Activated CD4-positive, alpha-beta T cell treated with anti-CD3 and anti-CD28 coated beads for 48 hours (primary cell): ENCODE results near the gene GALNT4.

Experiments used
- DNase-seq: peaks from one replicate; pipeline ENCODE4 v3.0.0-alpha.2; 2020

Gene GALNT4

DNA sequence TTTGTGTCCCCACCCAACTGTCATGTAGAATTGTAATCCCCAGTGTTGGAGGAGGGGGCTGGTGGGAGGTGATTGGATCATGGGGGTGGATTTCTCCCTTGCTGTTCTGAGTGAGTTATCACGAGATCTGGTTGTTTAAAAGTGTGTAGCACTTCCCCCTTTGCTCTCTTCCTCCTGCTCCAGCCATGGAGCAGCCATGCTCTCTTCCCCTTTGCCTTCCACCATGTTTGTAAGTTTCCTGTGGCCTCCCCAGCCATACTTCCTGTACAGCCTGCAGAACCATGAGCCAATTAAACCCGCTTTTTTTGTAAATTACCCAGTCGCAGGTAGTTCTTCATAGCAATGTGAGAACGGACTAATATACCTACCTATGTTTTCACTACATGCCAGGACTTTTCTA, 3.8 kb upstream of the GALNT4 start:
- no peak for DNase-seq

DNA sequence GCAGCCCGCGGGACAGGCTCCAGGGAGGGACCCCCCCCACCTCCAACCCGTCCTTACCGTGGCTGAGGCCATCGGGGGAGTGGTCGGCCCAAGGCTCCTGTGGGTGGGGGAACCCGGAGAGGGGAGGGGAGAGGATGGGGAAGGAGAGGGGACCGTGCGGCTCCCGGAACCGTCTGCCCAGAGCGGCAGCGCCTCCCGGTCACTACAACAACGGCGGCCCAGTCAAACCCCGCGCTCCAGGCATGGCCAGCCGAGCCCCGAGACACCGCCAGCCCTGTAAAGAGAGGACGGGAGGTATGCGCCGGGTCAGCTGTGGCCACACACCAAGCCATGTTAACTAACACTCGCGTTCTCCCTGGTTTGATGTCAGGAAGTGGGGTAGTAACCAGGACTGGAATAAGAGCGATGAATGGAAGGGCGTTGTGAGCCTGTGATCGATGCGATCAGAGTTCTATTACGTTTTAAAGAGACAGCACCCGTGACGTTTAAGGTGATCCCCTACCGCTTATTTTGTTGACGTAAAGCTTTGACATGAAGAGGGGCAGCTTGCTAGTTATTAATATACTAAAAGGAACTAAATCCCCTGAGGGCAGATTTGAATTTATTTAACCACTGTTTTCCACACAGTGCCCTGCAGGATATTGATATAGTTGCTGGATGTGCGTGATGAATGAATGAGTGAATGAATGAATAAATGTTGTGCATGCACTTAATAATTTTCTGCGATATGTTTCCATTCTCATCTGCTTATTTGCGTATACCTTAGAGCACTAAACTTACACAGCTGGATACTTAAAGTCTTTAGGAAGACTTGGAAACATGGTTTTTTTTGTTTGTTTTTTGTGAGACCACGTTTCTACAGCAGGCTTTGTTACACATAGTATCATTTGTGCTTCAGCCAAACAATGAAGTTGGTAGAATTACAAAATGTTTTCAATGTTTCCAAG, 1.5 kb upstream of the GALNT4 start, which contains the start of gene POC1B:
Gene POC1B, minus strand, starts transcription at position 224 of the 947 bp plus-strand sequence. Its CDS starts 152 bp downstream, at position 72.
- DNase-seq: peak; percentile 81

DNA sequence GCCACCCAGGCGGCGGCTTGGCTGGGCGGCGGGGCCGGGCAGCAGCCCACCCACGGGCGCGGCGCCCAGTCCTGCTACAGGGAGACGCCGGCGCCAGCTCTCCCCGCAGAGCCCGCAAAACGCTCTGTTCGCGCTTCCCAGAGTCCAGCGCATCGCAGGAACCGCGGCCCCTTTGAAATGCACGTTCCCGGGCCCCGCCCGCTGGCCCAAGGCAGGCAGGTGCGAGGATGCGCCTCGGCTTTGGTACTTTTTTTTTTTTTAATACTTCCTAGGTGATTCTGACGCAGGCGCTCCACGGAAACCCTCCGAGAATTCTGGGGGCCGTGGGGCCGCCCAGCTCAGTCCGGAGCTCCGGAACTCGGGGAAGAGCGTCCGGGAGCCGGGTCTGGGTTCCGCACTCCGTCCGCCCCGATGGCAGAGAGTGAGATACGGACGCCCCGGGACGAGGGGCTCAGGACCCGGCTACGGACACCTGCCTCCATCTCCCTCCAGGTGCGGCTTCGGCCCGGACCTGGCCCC, 768 bp upstream of the GALNT4 start:
- peak; percentile 58 for DNase-seq

DNA sequence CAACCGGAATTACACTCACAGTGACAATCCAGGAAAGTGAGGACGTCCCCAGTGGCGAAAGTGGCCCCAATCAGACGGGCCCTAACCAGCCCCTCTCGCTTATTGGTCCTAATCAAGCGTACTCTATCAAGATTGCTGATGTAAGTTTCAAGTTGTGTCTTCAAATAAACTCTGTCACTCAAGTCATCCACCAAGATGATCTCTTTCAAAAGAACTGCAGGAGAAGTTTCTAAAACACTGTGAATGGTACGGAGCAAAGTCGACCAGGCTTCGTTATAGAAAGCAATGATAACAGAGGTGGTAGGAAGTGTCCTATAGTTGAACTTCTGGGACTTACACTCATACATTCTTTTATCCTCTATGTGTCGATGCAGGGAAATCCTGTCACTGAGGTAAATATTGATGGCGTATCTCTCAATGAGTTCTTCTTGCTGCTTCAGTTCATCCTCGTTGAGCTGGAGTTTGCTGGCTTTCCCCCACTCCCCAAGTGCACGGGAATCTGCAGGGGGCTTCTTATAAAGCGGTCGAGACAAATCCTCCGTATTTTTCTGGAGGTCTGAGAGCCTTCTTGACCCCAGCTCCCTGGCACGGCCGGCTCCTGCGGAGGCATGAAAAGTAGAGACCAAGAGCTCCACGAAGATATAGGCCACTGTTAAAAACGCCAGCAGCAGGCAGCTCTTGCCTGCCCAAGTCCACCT, 604 bp downstream of the GALNT4 start:
- DNase-seq: no peak

DNA sequence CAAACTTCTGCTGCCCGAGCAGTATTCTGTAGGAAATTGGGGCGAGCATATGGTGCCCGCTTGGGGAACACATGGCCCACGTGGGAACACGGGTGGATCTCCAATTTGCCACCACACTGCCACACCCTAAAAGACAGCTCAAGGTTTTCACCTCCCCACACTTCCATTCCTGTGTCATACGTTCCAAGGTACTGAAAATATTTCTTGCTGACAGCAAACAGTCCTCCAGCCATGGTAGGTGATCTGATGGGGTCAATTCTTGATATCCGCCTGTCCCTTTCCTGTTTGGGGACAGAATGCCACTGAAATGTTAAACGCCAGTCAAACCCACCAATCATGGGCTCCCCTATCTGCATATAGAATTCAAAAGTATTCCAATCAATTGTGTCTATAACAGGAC, 1.2 kb downstream of the GALNT4 start:
- no peak for DNase-seq

DNA sequence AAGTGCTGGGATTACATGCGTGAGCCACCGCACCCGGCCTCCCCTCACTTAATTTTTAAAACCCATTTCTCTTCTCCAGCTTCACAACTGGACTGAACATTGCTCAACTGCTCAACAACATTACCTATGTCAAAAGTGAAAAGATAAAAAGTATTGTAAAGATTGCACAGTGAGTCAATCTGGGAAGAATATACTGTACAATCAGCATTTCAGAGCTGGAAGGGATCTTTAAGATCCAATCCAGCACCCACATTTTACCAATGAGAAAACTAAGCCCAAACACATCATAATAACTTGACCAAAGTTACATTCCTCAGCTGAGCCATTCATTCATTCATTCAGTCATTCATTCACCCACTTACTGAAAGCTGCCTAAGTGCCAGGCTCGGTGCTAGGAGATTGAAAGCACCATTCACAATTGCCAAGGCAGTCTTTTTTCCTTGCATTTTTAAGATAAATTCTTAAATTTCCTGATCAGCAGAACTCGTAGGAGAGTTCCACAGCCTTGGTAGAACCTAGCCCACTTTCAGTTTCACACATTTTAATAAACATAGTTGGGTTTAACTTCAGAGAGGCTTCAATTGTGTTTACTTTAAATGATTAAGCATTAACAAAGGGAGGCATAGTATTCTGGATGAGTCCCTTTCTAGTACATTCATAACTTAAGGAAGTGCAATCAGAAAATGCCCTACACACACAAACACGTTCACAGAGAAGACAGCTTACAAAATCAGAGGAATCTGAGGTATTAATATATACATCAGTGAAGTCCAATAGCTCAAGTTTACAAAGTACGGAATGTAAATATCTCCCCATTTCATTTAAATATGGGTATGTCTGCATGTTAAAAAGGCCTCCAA, 3.0 kb downstream of the GALNT4 start:
- DNase-seq: no peak

DNA sequence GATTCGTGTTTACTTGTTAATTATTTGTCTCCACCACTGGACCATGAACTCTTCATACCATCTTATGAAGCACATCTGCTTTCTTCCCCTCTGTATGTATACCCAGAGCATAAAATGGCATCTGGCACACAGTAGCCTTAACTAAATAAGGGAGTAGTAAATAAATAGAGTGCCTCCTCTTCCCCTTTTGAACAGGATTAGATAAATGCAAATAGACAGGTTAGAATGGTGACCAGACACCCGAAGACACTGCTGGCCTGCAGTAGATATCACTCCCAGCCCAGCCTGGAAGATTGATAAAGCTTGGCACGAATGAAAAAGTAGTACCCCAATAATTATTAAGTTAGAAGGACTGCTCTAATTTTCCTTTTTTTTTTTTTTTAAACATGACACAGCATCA, 6.9 kb downstream of the GALNT4 start:
- DNase-seq: no peak

DNA sequence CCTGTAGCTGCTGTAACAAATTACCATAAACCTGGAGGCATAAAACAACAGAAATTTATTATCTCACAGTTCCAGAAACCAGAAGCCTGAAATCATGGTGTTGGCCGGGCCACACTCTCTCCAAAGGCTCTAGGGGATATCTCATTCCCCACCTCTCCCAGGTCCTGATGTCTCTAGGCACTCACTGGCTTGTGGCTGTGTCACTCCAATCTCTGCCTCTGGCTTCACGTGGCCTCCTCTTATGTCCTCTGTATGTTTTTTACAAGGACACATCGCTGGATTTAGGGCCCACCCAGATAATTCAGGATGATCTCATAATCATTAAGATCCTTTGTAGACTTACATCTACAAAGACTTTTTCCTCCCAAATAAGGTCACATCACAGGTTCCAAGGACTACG, 8.0 kb downstream of the GALNT4 start:
- DNase-seq: no peak

DNA sequence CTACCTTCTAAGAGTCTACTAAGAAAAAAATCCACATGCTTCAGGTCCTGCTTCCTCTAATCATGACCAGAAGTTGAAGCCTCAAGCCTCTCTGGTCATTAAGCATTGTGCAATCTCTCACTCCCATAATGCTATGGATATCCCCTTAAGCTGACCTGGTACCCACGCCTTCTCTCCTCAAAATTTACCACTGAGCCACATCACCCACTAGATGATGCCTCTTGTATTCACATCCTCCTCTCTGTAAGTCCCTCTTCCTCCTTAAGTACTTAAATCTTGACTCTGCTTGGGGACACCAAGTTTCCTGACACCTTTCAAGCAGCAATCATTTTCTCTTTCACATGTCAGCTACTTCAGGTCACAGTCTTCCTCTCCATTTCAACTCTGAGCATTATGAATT, 9.8 kb downstream of the GALNT4 start:
- DNase-seq: no peak

DNA sequence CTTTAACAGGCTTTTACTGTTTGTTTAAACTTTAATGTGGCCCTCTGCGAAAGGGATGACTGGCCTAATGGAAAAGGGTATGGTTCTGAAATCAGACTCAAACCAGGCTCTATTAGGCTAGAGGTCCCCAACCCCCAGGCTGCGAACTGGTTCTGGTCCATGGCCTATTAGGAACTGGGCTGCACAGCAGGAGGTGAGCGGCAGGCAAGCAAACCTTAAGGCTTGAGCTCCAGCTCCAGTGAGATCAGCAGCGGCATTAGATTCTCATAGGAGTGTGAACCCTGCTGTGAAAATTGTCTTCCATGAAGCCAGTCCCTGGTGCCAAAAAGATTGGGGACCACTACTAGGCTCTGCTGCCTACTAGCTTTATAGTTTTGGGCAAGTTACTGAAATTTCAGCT, 11.1 kb downstream of the GALNT4 start:
- DNase-seq: no peak

DNA sequence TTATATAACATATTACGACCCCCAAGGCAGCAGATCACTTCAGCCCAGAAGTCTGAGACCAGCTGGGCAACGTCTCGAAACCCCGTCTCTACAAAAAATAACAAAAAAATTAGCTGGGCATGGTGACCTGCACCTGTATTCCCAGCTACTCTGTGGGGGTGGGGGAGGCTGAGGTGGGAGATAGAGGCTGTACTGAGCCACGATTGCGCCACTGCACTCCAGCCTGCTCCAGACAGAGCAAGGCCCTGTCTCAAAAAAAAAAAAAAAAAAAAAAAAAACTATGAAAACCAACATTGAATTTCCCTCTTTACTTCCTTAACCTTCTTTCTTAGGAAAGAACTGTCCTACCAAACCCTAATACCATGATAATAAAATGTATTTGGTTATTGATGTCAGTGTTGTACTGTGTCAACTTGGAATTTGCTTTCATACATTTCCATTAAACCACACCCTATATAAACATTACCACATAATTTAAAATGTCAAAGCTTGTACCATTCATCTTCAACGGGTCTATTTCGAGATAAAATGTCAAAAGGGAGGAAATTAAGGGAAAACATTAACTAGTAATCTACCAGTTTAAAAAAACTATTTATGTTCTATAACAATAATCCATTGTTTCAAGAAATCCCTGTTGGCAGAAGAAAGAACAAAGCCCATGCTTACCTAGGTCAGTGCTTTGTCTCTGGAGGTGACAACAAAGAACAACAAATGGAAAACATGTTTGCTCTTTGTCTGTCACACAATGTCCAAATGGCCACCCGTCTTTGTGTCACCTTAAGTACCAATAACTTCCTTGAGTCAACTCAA, 17.4 kb downstream of the GALNT4 start:
- DNase-seq: no peak

DNA sequence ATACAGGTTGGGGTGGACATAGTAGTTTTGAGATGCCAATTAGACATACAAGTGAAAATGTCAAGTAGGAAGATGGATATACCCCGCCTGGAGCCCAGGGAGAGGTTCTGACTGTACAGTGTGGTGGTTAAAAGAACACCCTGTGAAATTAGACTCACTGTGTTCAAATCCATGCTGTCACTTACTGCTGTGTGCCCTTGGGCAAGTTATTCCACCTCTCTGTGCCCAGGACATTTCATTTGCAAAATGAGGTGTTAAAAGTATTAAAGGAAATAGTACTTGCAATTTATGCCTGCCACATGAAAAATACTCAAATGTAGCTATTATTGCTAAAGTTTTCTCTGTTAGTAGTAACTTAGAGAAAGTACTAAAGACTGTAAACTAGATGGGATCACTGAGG, 18.5 kb downstream of the GALNT4 start:
- DNase-seq: no peak

DNA sequence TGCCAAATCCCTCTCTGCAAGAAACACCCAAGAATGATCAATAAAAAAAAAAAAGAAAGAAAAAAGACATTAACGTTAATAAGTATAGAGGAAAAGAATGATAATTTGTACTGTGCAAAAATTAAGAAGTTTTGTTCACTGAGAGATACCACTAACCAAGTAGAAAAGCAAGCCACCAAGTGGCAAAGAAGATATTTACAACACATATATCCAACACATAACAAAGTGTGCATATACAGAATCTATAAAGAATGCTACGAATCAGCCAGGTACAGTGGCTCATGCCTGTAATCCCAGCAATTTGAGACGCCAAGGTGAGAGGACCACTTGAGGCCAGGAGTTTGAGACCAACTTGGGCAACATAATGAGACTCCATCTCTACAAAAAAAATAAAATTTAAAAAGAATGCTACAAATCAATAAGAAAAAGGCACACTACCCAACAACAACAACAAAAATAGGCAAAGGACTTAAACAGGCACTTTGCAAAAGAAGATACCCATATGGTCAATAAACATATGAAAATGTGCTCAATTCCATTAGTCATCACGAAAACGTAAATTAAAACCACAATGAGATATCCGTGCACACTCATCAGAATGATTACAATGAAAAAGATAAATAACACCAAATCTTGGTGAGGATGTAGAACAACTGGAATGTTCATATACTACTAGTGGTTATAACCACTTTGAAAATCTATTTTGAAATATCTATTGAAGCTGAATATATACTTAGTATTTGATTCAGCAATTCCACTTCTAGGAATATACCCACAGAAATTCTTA, 19.8 kb downstream of the GALNT4 start:
- no peak for DNase-seq

DNA sequence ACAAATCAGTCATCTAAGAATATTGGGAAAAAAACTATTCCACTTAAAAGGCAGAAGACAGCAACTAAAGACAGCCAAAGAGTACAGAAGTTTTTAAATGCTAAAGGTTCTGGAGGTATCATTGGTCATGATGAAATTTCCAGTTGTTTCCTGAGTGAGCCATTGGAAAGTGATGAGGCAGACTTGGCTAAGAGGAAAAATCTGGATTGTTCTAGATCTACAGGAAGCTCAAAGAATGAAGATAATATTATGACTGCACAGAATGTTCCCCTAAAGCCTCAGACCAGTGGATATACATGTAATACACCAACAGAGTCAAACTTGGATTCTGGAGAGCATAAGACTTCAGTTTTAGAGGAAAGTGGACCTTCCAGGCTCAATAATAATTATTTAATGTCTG, 22.8 kb downstream of the GALNT4 start:
- DNase-seq: no peak

DNA sequence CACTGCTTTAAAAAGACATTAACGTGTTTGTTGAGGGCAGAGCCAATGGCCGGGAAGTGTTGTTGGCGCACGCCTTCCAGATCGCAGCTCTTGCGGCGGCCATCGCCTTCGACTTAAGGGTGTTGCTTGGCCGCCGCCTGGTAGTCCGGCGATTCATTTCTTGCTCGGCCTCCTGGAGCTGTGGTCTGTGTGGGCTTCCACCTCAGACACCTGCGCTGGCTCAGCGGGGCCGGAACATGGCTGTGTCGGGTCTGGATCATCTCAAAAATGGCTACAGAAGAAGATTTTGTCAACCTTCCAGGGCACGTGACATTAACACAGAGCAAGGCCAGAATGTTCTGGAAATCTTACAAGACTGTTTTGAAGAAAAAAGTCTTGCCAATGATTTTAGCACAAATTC, 24.7 kb downstream of the GALNT4 start:
- DNase-seq: no peak

DNA sequence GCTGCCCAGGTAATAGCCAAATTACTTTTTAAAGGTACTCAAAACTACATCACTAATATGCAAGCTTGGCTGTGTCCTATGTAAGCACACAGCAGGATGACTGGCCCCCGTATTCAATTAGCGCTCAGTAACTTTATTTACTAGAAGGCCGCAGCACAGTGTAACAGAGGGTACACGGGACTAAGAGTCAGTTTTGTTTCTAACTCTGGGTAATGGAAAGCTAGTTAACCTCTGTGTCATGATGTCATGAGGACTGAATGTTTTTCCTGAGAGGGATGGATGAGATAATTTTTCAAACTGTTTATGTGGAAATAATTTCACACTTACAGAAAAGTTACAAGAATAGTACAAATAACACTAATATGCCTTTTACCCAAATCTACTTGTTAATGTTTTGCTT, 27.1 kb downstream of the GALNT4 start:
- DNase-seq: no peak

DNA sequence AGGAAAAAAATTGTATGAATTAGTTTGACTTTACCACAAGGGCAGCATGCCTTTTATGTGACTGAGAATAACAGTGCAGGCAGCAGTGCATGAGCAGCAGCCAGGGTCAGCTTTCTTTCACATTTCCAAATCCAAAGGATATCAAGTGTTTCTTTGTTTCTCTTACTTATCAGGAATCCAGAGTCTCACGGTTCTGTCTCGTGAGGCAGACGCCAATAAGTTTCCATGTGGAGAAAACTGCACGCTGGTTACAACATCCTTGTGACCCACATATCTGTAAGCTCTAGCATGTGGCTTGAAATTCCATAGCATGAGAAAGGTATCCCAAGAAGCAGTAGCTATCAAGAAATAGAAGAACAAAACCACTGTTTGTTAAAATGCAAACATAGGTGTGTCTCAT, 27.6 kb downstream of the GALNT4 start:
- no peak for DNase-seq

DNA sequence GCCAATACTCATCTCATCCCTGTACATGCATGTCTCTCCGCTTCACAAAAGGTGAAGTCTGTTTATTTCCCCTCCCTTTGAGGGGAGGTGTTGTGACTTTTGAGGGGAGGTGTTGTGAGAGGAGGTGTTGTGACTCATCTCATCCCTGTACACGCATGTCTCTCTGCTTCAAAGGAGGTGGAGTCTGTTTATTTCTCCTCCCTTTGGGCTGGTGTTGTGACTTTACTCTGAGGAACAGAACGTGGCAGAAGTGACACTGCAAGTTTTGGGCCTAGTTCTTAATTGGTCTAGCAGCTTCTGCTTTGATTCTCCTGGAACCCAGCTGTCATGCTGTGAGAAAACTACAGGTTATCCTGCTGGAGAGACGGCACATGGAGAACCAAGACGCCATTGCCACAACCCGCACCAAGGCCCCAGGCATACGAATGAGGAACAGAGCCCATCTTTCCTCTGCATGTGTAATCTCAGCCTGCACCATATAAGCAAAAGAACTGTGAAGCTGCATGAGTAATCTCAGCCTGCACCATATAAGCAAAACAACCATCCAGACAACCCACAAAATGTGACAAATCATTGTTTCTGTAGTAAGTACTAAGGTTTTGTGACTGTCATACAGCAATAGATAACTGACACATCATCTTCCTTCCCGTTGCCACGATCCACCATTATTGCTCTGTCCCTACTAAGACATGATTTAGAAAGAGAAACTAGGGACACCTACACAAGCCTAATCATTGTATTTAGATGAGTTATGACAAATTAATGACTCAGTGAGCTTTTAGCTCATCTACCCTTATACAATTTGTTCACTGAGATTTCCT, 30.0 kb downstream of the GALNT4 start:
- peak; percentile 61 for DNase-seq

DNA sequence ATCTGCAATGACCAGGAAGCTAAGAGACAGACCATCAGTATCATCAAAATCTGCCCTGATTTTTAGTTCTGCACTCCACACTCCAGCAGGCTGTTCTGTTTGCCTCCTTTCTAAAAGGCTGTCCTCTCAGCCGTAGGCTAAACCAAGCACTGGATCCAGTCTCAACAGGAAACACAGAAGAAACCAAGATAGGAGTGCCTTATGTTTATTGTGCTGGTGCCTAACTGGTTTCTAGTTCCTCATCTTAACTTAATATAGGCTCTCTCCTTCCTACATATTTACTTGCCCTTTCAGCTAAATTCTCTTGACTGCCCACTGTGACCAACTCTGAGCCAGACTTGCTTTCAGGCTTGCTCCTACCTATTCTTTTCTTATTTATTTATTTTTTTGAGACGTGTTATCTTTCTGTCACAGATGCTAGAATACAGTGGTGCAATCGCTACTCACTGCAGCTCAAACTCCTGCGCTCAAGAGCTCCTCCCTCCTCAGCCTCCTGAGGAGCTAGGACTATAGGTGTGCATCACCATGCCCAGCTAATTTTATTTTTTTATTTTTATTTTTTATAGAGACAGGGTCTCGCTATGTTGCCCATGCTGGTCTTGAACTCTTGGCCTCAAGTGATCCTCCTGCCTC, 30.8 kb downstream of the GALNT4 start:
- DNase-seq: no peak

DNA sequence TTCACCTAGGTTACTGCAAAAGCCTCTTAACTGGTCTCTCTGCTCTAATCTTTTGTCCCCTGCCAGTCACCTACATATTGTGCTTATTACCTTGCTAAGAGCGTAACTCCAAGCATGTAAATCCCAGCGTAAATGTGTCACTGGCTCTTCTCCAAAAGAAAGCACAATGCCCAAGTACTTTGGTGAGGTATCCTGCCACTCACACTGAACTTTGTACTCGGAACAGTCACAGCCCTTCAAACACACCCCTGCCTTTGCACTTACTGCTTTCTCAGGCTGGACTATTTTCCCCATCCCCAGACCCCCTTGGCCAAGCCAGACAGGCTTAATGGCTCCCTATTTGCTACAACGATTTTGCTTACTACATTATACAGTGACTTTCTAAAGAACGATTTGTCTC, 31.7 kb downstream of the GALNT4 start:
- no peak for DNase-seq
